GM19240 (cell line): ENCODE results near the gene AGMAT.
"Not testable (repeated sequence)": the region's sequence is repeated elsewhere in the genome, so short reads cannot be mapped to it uniquely, and the experiment has no call there.

ENCODE experiments used
- DNase-seq: peaks from one replicate; pipeline ENCODE4 v3.0.0; 2011; ENCODE audit warnings: low spot score; ENCODE audit not compliant: insufficient read length

AGMAT gene

GRCh38 chr1:15616373-15617172 lies 31.7 kb upstream of the AGMAT start:
- no peak for DNase-seq

DNA sequence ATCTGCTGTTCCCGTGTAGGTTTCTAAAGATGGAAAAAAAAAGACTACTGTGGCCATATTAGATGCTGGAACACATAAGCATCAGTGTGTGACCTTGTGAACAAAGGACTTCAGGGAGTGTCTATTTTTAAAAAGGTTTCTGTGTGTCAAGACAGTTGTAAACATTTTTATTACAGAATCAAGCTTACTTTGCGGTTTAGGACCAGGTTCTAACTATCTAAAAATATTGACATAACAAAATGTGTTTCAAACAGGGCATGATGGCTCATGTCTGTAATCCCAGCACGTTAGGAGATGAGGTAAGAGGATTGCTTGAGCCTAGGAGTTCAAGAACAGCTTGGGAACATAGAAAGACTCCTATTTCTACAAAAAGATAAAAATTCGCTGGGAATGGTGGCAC lies 25.3 kb upstream of the AGMAT start:
- DNase-seq: no peak

DNA sequence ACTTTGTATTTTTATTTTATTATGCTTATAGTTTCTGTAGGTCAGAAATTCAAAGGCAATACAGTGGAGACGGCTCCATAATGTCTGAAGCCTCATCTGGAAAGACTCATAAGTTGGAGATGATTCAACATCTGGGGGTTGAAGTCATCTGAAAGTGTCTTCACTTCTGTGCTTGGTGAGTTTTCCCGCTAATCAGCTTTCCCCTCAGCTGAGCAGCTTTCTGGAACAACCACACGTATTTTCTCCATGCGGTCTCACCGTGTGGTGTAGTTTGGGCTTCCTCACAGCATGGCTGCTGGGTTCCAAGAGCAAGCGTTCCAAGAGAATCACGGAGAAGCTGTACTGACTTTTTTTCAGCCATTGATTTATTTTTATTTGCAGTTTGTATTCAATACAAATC lies 24.8 kb upstream of the AGMAT start:
- DNase-seq: no peak

DNA sequence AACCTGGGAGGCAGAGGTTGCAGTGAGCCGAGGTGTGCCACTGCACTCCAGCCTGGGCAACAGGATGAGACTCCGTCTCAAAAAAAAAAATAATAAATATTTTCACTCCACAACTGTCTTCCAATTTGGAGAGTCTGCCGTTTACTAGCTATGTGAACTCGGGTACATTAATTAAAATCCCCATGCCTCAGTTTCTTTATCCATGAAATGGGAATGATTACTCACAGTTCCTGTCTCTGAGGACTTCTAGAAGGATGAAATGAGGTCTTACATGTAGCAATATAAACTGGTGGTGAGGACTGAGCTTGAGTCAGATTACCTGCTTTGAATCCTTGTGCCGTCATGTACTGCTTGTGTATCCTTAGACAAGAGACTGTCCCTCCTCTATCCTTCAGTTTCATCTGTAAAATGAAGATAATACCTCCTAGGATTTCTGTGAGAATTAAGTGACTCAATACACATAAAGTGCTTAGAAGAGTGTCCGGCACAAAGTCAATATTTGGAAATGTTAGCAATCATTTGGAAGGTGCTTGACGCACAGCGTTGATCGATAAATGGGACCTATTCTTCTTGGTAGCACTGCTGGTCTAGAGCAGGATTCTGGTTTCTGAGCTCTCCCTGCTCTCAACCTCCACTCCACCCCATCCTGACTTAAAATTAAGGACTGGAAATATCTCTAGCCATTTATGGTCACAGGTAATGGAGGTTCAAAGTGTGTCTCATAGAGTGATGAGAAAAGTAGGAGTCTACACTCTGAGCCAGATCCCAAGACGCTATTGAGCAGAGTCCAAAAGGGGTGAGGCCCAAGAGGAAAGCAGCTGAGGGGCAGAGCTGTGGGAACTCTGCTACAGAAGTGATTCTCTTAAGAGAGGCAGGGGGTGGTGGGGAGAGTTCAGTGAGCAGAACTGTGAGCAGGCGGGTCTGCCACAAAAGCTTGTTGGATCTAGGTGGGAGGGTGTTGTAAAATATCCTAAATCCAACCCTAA lies 20.8 kb upstream of the AGMAT start:
- DNase-seq: no peak

- DNase-seq: not testable (repeated sequence)
Measured at GRCh38 chr1:15604400-15604799, 19.5 kb upstream of the AGMAT start.

GRCh38 chr1:15603966-15604282 lies 19.1 kb upstream of the AGMAT start:
- not testable (repeated sequence) for DNase-seq

DNA sequence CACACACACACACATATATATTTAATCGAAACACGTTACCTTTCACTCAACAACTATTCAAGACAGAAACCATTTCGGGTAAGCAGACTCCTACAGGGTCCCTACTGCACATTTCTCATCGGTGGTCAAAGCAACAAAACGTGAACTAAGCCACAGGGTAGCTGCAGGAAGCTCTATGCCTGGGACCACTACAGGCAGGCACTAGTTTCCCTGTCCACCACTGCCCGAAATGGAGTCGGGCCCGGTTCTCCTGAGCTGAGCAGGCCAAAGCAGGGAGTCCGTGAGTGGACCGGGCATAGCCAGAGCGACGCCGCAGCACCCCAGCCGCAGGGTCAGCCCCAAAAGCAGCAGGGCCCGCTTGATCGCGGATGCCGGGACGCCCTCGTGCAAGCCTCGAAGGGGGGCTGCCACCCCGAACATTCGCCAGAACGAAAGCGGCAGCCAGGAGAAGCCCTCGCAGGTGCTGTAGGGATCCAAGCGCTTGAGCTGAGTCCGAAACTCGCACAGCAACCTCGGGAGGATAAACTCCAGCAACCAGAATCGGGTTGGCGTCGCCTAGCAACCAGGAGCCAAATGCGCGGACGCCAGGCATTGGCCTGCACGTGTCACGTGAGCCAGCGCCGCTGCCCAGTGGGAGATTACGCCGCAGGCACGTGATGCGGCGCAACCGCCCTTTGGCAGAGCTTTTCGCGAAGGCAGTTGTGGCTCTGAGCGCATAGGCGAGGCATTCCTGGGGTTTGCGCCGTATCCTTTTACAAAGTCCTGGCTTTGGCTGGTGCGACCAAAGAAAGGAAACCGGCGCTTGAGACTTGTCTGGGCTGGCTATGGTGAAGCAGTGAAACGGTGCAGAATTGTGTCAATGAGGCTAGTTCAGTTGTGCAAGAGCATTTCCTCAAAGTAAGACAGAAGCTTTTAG lies 18.5 kb upstream of the AGMAT start:
- peak; percentile 93 for DNase-seq

DNA sequence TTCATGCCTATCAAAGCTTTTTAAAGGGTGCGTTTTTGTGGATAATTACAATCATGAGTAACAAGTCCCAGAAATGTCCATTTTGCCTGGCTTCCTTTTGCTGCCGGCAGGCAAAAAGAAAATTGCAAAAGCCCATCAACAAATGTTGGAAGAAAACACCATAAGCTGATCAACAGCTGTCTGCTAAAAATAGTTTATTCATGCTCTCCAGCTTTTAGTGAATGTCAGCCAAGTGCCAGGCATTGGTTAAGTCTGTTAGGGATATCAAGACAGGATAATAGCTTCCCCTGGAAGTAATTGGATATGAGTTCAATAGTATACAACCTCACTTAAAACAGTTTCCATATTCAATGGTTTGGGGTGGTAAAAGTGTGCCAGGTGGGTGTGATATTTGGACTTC lies 13.6 kb upstream of the AGMAT start:
- DNase-seq: no peak

- DNase-seq: no peak
Measured at GRCh38 chr1:15595809-15596617, 11.2 kb upstream of the AGMAT start.

DNA sequence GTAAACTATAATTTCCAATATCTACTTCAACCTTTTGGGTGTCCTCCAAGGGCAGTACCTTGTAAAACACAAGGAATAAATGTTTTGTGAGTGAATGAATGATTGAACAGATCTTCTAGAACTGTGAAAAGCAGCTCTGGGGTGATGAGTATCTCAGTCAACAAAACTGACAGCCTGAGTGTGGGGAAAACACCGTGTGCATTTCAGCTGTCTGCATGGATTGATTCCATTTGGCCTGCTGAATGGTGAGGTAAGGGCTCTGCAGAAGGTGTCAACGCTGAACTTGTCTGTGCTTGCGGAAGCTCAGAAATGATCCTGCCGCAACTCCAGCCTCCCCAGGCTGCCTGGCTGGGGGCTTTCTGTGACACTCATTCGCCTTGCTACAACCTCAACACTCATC lies 7.4 kb upstream of the AGMAT start:
- no peak for DNase-seq

- DNase-seq: no peak
Measured at GRCh38 chr1:15583016-15583706, 1.7 kb downstream of the AGMAT start.

GRCh38 chr1:15579683-15580047 lies 5.2 kb downstream of the AGMAT start:
- DNase-seq: peak; percentile 33

GRCh38 chr1:15578921-15579682 lies 5.7 kb downstream of the AGMAT start:
- DNase-seq: peak; percentile 25

- no peak for DNase-seq
Measured at GRCh38 chr1:15577691-15578090, 7.2 kb downstream of the AGMAT start.

DNA sequence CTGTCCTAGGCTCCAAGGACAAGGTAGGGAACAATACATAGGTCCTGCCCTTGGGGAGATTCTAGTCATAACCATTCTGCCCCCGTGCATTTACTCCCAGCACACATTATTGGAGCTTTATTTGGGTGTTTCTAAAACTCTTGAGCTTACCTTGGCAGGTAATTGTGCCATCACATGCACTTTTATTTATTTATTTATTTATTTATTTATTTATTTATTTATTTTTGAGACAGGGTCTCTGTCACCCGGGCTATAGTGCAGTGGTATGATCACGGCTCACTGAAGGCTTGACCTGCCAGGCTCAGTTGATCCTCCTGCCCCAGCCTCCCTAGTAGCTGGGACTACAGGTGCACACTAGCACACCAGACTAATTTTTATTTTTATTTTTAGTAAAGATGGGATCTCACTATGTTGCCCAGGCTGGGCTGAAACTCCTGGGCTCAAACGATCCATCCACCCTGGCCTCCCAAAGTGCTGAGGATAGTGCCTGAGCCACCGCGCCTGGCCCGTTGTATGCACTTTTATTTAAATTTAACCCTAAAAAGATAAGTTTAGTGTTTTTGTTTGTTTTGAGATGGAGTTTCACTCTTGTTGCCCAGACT lies 9.2 kb downstream of the AGMAT start:
- DNase-seq: no peak

DNA sequence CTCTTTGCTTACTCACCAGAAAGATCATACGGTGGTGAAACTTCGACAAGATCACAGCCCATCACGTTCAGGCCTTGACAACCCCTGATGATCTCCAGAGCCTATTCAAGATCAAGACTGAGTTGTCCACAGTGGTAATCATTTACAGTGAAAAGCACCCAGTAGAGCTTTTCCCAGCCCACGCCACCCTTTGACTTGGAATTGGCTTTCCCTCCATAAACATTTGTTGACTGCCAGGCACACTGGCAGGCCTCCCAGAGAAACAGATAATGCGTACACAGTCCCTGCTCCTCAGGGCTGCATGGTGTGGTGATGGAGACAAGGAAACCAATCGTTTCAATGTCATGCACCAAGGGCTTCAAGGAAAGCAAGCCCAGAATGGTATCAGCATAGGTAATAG lies 10.1 kb downstream of the AGMAT start:
- no peak for DNase-seq

DNA sequence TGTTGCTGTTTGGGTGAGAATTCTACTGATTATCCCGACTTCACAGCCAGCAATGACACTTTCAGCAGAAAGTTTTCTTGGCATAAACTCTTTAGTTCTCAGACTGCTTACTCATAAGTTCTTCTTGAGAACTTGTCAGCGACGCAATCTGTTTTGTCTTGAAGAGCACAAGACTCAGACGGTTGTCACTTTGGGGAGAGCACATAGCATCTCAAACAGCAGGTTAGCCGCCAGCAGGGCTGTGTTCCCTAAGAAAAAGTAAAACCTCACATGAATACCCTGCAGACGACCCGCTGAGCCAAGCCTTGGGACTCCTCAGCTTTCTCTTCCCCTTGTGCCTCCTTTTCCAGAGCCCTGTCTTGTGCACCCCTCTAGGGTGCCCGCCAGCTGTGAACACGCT lies 11.4 kb downstream of the AGMAT start:
- DNase-seq: no peak

DNA sequence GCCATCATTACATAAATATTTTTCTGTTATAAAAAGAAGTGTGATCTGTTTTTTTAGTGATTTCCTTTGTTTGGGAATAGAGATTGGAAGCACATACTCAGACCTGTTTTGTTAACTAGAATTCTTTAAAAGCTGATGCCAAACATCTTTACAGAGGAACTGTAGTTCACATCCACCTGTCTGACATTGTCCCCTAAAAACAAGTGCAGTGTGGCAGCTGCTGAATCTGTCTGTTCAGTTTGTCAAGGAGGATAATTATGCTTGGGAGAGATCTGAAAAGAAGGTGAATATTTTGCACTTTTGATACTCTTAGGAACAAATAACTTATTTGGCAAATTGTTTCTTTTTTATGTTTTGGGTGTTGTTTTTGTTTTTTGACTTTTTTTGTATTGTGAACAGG lies 13.6 kb downstream of the AGMAT start:
- DNase-seq: no peak

DNA sequence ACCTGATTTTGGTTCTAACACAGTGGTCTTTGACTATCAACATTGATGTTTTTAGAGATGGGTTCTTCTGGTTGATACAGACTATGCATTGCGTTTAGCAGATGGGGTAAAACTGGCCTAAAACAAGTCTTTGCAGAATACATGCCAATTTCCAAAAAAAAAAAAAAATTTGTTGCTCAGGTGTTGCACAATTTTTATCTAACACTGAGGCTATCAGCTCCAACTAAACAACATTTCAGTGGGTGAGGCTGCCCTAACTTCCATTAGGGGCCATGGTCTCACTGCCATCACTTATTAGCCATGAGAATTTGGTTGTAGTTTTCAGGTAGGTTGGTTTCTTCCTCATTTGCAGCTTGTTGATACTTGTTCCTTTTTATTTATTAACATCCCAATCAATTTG lies 14.0 kb downstream of the AGMAT start:
- DNase-seq: no peak
